MM.1S (cell line): ENCODE measurements around the gene MYRIP.

Experiments
- DNase-seq: peaks from one replicate; pipeline ENCODE4 v3.0.0-alpha.2; 2015
- H2AFZ ChIP-seq: fragments of 300-600 bp; sonication (generic); 2 replicates; pipeline ENCODE4 v1.6.0; 2016; ENCODE audit warnings: antibody characterized with exemption, low read length
- H3F3A ChIP-seq: fragments of 300-600 bp; sonication (generic); 2 replicates; pipeline ENCODE4 v1.6.1; 2016; ENCODE audit warnings: mild to moderate bottlenecking, antibody characterized with exemption, low read length, moderate library complexity, mixed read lengths; ENCODE audit not compliant: insufficient read depth
- H3K27ac ChIP-seq: fragments of 300-600 bp; sonication (generic); 2 replicates; pipeline ENCODE4 v1.5.1; 2016; ENCODE audit warnings: mild to moderate bottlenecking, low read length
- H3K27me3 ChIP-seq: fragments of 300-600 bp; sonication (generic); replicated peaks from 2 replicates; pipeline ENCODE4 v1.6.0; 2016; ENCODE audit warnings: low read length; ENCODE audit not compliant: insufficient read depth
- H3K36me3 ChIP-seq: fragments of 300-600 bp; sonication (generic); replicated peaks from 2 replicates; pipeline ENCODE4 v1.6.1; 2016; ENCODE audit warnings: mild to moderate bottlenecking, low read length, mixed read lengths; ENCODE audit not compliant: insufficient read depth
- H3K4me1 ChIP-seq: fragments of 300-600 bp; sonication (generic); 2 replicates; pipeline ENCODE4 v1.6.1; 2016; ENCODE audit warnings: low read length, mixed read lengths
- H3K4me2 ChIP-seq: fragments of 300-600 bp; sonication (generic); 2 replicates; pipeline ENCODE4 v1.6.0; 2016; ENCODE audit warnings: low read depth, low read length
- H3K4me3 ChIP-seq: fragments of 300-600 bp; sonication (generic); 2 replicates; pipeline ENCODE4 v1.5.1; 2016; ENCODE audit warnings: low read length, mixed read lengths
- H3K79me2 ChIP-seq: fragments of 300-600 bp; sonication (generic); 2 replicates; pipeline ENCODE4 v1.6.1; 2016; ENCODE audit warnings: mixed run types, low read length, mixed read lengths
- H3K9ac ChIP-seq: fragments of 300-600 bp; sonication (generic); 2 replicates; pipeline ENCODE4 v1.6.1; 2016; ENCODE audit warnings: low read length, mixed read lengths
- H3K9me2 ChIP-seq: fragments of 300-600 bp; sonication (generic); replicated peaks from 2 replicates; pipeline ENCODE4 v1.6.1; 2016; ENCODE audit warnings: mild to moderate bottlenecking, low read length, mixed read lengths; ENCODE audit not compliant: insufficient read depth
- H3K9me3 ChIP-seq: fragments of 300-600 bp; sonication (generic); replicated peaks from 2 replicates; pipeline ENCODE4 v1.6.1; 2016; ENCODE audit warnings: mild to moderate bottlenecking, low read length, mixed read lengths; ENCODE audit not compliant: insufficient read depth
- H4K20me1 ChIP-seq: fragments of 300-600 bp; sonication (generic); 2 replicates; pipeline ENCODE4 v1.6.1; 2016; ENCODE audit warnings: mild to moderate bottlenecking, low read length, moderate library complexity, mixed read lengths; ENCODE audit not compliant: insufficient read depth
- CTCF ChIP-seq: fragments of 300-600 bp; sonication (generic); IDR thresholded peaks from 2 replicates; pipeline ENCODE4 v1.5.1; 2016; ENCODE audit warnings: antibody characterized with exemption, low read length, mixed read lengths
- EZH2 ChIP-seq: fragments of 300-600 bp; sonication (generic); optimal IDR thresholded peaks from 2 replicates; pipeline ENCODE3; 2017; ENCODE audit warnings: low read depth, mild to moderate bottlenecking, antibody characterized with exemption, low read length, mixed read lengths
- EZH2phosphoT487 ChIP-seq: fragments of 300-600 bp; sonication (generic); IDR thresholded peaks from 2 replicates; pipeline ENCODE4 v1.6.1; 2018; ENCODE audit warnings: antibody characterized with exemption, low read length

Gene MYRIP

GRCh38 chr3:40262331-40262730 lies 452.9 kb downstream of the MYRIP start:
- H3K9me3 ChIP-seq, result no peaks in the 10 kb centered on the region
- no peak overlapping the region for H3K9ac ChIP-seq
- no peak overlapping the region for H3K4me2 ChIP-seq
- H3K9me2 ChIP-seq, result no peaks in the 10 kb centered on the region
- H2AFZ ChIP-seq, result no peak overlapping the region
- H3K4me1 ChIP-seq, result no peaks in the 10 kb centered on the region
- no peak for DNase-seq
- H3K27ac ChIP-seq, result no peak overlapping the region
- no peak overlapping the region for H3K4me3 ChIP-seq
- H3F3A ChIP-seq, result no peaks in the 10 kb centered on the region
- TF ChIP-seq EZH2phosphoT487 (no peak), CTCF (no peak), EZH2 (no peak)
- no peaks in the 10 kb centered on the region for H3K36me3 ChIP-seq
- no peaks in the 10 kb centered on the region for H4K20me1 ChIP-seq
- H3K27me3 ChIP-seq, result no peaks in the 10 kb centered on the region
- no peaks in the 10 kb centered on the region for H3K79me2 ChIP-seq

- Histone ChIP-seq H3K36me3 (no peaks in the 10 kb centered on the region), H3K79me2 (no peaks in the 10 kb centered on the region), H3K9ac (no peak overlapping the region), H3K9me3 (no peaks in the 10 kb centered on the region), H3K4me2 (no peak overlapping the region), H3K4me1 (no peaks in the 10 kb centered on the region), H3K4me3 (no peak overlapping the region), H3K9me2 (no peaks in the 10 kb centered on the region), H3F3A (no peaks in the 10 kb centered on the region), H2AFZ (no peak overlapping the region), H3K27me3 (no peaks in the 10 kb centered on the region), H3K27ac (no peak overlapping the region), H4K20me1 (no peaks in the 10 kb centered on the region)
- TF ChIP-seq EZH2 (no peak), CTCF (no peak), EZH2phosphoT487 (no peak)
- no peak for DNase-seq
Measured at GRCh38 chr3:40264451-40264850, 455.0 kb downstream of the MYRIP start.

GRCh38 chr3:40265181-40265580 lies 455.8 kb downstream of the MYRIP start:
- TF ChIP-seq EZH2phosphoT487 (no peak), CTCF (no peak), EZH2 (no peak)
- Histone ChIP-seq H3K4me3 (no peak overlapping the region), H3K9ac (no peak overlapping the region), H3K27me3 (no peaks in the 10 kb centered on the region), H3K79me2 (no peaks in the 10 kb centered on the region), H2AFZ (no peak overlapping the region), H3K4me1 (no peaks in the 10 kb centered on the region), H3K9me2 (no peaks in the 10 kb centered on the region), H4K20me1 (no peaks in the 10 kb centered on the region), H3K27ac (no peak overlapping the region), H3K4me2 (no peak overlapping the region), H3F3A (no peaks in the 10 kb centered on the region), H3K36me3 (no peaks in the 10 kb centered on the region), H3K9me3 (no peaks in the 10 kb centered on the region)
- no peak for DNase-seq
